ENCODE data around the gene ANO4.

ANO4 gene

DNA sequence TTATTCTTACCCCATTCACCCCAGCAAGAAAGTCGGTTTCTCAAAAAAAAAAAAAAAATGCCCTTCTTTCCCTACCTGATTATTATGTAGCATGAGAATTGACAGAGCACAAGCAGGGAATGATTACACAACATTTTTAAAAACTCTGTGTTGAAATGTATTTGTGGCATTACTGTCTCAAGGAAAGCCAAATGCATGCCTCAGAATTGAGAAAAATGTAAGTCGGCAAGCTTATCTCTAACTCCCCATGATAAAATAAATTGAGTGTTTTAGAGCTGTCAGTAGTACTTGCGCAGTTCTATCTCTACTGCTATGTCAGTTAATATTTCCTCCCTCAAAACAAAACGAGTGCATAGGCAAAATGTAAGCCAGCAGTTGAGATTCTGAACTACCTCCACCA is 25.7 kb downstream of the ANO4 start:
- DNase-seq = no peak

DNA sequence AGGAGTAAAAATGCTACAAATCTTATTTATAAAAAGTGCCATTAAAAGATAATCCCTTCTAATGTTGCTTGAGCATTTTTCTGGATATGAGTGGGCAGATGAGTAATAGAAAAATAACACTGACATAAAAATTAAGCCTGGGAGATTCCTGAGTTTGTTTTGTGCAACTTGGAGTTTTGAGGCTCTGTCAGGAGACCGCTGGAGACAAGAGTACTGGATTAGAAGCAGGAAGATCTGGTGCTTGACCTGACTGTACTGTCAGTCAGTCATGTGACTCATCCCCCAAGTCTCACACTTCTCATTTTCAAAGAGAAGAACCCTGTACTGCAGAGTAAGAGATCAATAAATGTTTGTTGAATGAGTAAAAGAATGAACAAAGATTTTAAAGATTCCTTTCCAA is 29.4 kb downstream of the ANO4 start:
- DNase-seq = no peak

DNA sequence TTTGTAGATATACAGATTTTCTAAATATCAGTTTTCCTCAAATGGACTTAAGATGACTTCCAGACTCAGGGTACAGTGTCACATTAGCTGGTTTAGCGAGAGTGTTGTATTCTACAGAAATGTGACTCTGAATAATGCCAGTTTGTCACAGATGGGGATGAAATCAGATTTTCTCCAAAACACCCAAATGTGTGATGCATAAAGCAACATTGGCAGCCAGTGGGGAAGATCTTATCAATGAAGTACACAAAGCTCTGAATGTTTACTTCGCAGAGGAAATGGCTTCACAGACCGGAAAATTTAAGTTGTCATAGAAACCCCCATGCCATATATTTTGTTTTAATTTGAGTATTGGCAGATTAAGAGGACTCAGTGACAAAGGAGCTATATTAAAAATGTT is 29.9 kb downstream of the ANO4 start:
- no peak for DNase-seq

DNA sequence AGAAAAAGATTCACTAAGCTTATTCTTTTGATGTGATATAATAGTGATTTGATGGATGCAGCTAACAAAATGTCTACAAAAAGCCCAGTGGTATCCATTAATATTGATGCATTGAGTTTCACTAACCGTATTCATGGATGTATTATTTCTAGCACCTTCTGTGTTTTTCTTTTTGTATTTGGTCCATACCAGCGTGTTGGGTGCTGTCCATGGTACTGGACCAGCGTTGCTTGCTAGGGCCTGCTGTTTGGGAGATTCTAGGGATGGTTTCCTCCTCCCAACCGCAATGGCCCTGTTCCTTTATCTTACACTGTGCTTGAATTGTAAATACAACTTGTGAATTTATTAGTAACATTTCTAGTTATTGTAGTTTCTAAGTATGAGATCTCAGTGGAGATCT is 31.7 kb downstream of the ANO4 start:
- no peak for DNase-seq

DNA sequence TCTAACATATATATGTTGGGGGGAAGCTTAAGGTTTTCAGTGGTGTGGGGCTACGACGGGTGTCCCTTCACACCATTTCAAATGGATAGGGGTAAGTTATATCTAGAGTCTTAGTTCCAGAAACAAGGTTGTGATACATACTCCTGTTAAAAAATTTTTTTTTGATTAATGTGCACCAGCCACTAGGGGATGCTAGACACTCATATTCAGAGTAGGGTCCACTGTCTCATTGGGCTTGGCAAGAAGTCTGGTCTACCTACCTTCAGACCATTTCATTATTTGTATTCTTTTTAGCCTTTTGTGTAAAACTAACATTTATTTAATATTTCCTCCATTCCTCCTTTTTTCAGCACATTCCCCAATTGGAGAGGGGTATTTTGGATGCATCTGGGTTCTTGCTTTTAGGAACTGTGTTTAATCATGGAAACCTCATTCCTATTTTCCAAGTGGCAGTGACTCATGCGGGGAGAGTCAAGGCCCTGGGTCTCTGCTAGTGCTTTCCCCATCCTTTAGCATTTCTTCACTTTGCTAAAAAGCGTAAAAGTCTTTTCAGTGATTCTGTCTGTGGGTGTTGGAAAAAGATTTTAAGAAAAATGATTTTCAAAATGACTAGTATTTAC is 33.4 kb downstream of the ANO4 start:
- DNase-seq = no peak

DNA sequence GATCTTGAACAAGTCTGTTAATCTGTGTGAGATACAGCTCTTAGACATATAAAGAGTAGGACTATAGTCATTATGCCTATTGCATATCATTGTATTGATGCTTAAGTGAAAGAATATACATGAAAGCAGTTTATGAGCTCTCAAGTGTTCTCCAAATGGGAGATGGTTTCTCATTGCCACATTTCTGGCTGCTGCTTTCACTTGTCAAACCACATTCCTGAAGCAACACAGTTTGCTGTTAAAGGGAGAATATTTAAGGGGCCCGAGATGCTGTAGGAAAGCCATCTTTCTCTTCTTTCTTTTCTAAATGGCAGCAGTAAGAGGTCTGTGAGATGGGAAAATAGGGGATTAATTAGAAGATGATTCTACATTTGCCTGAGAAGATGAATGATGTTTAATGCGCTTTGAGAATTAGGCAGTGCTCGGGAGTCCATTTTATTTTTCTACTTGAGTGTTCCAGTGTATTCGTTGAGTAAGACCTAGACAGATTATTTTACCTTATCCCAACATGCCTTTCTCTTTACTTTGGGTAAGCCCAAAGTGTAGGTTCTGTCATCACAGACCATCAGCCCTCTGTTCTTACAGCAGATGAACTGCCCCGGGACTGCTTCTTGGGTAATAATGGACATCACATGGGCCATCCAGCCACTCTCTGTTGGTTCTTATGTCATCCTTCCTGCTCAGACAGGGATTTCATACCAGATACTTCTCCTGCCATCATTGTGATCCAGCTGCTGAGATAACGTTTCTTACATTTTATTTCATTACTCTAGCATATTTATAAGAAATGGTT is 35.6 kb downstream of the ANO4 start:
- DNase-seq = no peak

DNA sequence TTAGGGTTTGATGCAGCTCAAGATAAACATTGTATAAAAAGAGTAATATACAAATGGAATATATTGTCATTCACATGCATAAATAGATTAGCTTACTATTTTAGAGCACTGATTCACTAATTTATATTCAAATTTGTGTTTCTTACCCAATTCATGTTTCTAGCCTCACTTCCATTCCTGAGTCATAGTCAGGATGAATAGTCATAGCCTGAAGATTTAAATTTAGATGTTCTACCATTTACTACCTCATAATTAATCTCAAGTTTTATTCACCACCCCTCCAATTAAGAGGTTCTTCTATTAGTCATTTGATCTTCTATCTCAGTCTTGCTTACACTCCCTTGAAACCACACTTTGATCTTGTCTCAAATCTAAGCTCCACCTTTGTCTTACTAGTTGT is 38.7 kb downstream of the ANO4 start:
- no peak for DNase-seq

DNA sequence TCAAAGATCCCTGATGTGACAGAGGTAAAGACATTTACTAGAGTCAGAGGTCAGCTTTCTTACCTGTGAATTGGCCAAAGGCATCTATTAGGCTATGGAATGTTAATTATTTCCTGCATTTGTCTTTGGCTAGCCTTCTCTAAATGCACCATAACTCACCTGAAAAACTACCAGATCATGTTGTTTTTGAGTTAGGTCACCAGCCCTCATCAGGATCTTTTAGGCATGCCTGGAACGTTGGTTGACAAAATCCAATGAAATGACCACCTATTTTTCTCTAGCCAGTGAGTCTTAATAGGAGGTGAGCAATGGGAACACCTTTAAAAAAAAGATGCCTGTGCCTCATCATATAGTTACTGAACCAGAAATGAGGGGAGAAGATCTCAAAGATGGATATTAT is 46.2 kb downstream of the ANO4 start:
- no peak for DNase-seq

DNA sequence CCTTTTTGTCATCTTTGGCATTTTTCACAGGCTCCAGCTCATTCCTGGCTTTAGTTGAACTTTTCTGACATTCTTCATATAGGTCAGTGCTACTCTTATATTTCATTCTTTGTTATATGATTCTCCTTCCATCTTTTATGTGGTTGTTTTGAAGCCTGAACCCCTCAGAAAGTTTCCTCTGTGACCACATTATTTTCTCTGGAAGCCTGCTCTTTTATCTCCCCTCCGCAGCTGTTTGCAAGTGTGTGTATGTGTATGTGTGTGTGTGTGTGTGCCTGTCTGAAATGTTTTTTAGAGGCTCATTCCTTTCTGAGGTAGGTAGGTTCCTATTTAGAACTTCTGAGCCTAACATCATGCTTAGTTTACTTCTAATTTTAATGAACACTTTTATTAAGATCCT is 47.6 kb downstream of the ANO4 start:
- no peak for DNase-seq

DNA sequence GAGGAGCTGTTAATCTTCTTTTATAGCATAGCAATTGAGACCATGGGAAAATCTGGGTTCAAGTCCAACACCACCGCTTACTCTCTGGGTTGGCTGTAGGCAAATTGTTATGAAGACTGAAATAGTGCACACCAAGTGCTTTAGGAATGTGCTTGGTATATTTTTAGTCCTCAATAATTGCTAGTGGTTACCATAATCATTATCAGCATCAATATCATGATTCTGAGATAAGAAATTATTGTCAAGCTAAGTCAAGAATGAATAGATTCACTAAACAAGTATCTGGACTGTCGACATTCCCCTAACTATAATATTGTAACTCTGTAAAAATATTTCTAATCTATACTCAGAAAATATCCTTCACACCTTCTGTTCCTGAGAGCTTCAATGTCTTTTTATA is 48.5 kb downstream of the ANO4 start:
- DNase-seq = no peak

DNA sequence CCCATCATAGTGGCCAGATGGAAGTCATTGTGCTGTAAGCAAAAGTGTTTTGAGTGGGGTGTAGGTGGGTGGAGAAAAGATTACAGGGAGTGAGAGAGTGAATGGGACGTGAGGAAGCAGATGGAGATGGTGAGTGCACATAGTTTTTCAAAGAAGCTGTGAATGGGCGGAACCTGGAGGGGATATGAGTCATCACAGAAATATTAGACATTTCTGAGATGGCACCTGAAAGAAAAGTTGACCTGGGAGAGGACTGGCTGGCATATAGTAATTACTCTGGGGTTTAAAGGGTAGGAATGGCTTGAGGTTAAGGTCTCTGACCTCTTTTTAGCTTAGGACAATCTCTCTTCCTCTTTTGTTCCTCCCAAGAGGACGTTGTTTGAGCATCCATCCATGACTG is 50.5 kb downstream of the ANO4 start:
- DNase-seq = no peak

DNA sequence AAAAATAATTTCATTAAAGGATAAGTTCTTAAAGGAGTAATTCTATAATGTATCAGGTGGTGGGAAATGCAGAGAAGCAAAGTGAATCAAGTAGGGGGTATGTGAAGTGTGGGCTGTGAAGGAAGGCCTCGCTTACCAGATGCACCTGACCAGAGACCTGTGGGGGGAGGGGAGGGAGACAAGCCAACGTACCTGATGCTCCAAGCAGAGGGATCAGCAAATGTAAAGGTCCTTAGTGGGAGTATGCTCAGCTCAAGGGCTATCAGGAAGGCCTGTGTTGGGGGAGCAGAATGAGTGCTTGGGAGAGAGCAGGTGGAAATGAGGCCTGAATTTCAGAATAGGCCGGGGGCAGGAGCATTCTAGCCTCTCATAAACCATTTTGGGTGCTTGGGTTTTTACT is 57.1 kb downstream of the ANO4 start:
- DNase-seq = no peak

DNA sequence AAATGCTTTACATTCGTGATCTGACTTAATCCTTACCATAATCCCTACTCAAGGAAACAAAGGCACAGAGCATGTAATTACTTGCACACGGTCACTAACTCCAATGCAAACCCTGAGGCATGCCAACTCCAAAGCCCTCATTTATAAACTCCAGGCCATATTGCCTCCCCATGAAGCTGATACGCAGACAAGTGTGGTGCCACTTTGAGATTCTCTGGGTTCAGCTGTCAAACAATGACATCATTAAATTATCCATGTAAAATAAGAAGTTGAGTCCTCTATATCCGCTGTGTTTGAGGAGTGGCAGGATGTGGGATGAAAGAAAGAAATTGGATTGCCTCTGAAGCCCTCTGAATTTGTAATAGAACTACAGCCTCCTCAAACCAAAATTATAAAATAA is 62.8 kb downstream of the ANO4 start:
- DNase-seq = no peak

DNA sequence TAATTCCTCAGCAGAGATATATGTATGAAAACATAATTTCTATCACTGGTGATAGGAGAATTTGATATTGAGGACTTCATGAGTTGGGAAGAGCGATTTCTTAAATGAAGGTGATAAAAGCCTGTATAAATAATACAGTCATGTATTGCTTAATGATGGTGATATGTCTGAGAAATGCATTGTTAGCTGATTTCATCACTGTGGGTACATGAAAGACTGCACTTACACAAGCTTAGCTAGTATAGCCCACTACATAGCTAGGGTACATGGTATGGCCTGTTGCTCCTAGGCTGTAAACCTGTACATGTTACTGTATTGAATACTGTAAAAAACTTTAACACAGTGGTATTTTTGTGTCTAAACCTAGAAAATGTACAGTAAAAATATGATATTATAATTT is 63.4 kb downstream of the ANO4 start:
- DNase-seq = no peak

DNA sequence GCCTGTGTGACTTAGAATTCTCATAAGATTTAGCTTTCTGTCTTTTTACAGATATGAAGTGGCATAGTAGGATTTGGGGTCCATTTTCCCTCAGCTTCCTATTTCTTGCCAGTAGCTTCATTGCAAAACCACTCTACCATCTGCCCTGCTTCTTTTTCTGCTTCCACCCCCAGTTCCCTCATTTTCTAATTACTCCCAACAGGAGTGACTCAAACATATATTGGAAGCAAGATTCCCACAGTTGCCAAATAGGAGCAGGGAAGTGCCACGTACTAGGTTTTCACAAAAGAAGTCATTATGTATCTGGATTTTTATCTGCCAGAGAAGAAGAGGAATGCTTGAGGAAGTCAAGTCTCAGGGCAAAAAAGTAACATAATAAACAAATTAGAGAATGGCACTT is 64.1 kb downstream of the ANO4 start:
- no peak for DNase-seq

DNA sequence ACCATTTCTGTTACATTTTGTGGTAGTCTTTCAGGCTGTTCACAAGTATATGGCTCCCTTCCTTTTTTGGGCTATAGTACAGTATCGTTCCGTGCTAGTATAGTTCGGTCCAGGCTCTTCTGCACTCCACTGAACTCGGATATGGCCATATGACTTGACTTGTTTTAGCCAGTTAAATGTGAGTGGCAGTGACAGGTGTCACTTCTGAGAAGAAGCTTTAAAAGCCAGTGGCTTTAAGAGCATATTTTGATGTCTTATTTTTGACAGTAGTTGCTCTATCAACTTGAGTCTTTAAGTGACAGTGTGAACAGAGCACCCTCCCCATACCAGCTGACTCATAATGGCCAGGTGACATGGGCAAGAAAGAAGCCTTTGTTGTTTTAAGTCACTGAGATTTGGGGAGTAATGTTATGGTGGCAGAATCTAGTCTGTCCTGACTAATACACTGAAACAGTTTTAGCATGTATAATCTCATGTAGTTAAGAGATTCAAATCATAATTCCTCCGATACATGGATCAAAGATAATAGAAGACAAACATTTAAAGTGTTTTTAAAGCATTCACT is 64.6 kb downstream of the ANO4 start:
- DNase-seq = no peak

DNA sequence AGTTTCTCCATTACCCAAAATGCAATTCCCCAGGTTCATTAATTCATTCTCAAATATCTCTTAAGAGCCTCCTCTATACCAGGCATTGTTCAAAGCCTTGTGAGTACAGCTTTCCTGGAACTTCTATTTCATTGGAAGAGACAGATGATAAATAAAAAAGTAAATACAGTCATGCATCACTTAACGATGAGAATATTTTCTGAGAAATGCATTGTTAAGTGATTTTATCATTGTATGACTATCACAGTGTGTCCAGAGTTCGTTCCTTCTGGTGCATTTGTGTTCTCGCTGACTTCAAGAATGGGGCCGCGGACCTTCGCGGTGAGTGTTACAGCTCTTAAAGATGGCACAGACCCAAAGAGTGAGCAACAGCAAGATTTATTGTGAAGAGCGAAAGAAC is 66.0 kb downstream of the ANO4 start:
- DNase-seq = no peak

DNA sequence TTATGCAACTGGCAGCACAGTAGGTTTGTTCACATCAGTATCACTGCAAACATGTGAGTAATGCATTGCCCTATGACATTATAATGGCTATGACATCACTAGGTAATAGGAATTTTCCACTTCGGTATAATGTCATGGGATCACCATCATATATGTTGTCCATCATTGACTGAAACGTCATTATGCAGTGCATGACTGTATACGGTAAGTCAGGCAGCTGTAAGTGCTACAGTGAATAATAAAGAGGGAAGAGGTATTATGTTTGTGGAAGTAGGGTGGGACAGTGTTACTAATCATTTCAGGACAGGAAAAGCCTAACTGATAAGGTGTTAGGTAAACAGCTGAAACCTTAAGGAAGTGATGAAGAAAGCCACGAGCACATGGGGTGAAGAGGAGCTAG is 68.1 kb downstream of the ANO4 start:
- DNase-seq = no peak

DNA sequence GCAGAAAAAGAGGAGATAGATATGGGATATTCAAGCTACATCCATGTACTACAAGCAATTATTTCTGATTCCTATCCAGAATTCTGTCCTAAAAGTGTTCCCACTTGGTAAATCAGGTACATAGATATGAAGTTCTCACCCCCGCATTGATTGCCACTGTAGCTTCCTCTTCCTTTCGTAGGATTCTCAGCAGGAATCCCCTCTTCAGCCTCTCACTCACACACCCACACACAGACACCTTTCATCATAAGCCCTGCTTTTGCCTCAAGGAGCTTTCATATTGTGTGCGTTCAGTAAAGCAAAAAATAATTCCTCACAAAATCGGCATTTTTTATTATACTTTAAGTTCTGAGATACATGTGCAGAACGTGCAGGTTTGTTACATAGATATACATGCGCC is 69.8 kb downstream of the ANO4 start:
- DNase-seq = no peak

DNA sequence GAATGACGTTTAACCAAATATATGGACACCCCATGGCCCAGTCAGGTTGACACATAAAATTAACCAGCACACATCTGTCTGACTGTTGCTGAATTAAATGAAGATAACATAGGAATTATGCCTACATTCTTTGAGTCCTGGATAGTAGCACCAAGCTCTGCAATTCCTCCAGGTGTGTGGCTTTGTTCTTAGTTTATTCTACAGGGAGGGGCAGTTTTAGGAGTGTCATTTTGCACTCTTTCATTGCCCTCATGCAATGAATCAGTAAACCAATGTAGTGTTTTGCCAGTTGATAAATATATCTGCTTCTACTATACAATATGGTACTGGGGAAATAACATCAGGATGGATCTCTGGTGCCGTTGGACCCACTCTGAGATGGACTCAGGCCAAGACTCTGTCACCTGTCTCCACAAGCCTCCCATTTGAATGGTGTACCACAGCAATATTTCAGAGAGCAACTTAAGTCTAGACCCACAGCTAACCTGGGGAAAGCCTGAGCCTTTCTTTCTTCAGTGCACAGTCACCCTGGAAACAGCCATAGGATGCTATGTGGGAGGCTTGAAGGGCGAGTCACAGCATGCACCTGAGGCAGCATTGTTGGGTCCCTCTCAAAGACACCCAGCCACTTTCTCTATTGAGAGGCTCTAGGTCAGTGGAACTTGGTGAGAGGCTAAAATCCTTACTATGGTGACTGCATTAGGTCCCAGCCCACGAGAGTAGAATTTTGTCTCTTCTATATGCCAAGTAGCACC is 73.2 kb downstream of the ANO4 start:
- no peak for DNase-seq

DNA sequence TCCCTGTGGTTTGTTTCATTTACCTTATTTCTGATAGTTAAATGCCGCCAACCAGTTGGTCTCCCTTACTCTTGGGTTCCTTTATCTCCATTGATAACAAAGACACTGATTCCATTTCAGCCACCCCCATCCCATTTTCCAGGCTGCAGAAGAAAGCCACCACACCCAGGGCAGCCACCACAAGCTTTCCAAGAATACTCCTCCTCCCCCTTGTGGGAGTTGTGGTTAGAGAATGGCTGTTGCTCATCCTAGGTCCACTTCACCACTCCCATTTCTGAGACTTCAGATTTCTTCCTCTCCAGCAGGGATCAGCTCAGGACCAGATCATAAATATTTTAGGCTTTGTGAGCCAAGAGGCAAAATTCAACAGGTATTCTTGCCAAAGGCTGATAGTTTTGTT is 73.9 kb downstream of the ANO4 start:
- no peak for DNase-seq

DNA sequence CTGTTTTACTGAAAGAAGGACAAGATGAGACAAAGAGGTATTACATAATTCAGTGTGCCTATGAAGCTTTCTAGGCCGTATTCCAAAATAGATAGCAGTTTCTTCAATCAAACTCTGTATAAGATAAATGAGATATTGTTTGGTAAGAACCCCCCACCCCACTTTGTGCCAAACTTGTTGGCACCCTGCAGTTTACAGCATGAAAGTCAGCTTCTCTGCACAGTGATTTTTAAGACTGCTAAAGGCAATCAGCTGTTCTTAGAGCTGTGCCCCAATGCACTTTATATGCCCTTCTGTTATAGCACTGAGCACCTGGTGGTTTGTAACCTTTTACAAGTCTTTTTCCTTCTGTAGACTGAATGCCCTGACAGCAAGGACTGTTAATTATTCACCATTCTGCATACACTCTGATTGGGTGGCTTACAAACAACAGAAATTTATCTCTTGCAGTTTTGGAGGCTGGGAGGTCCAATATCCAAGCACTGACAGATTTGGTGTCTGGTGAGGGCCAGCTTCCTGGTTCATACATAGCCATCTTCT is 76.7 kb downstream of the ANO4 start:
- DNase-seq = no peak

DNA sequence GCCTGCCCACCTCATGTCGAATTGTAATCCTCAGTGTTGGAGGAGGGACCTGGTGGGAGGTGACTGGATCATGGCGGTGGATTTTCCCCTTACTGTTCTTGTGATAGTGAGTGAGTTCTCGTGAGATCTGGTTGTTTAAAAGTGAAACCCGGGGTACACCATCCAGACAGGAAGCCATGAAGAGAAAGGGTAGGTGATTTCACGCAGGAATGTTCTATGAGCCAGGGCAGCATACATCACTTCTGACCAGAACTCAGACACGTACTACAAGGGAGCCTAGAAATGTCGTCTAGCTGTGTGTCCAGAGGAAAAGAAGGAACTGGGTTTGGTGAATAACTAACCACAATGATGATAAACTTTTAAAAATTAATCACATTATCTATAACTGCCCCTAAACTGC is 80.6 kb downstream of the ANO4 start:
- DNase-seq = no peak

DNA sequence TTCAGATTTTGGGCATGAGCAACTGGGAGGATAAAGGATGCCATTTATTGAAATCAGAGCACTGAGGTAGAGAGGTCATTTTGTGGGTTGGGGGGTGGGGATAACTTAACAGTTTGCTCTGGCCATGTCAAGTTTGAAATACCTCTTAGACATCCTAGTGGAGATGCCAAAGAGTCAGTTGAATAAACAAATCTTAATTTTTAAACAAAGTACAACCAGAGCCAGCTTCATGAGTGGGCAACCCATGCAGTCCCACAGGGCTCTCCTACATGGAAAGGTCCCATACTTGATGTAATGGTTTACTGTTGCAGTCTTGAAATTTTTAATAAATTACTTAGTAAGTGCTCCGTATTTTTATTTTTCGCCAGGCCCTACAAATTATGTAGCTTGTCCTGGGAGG is 81.2 kb downstream of the ANO4 start:
- DNase-seq = no peak
